Activated CD4-positive, CD25-positive, alpha-beta regulatory T cell treated with anti-CD3 and anti-CD28 coated beads, Interleukin-2, amount 50 U/mL, for 24 hours (primary cell): Measurements from ENCODE around the gene MRPS31.
"Not testable (repeated sequence)": the region's sequence is repeated elsewhere in the genome, so short reads cannot be mapped to it uniquely, and the experiment has no call there.

Experiments used
- ATAC-seq, 2 donors: fragments of 150-1000 bp; cut with Tn5 transposase; one replicate each; pipeline ENCODE4 v1.10.0; 2021; ENCODE audit warnings: mild to moderate bottlenecking in 1 of 2, moderate library complexity in 1 of 2

Gene MRPS31

GRCh38 chr13:40758811-40759210 lies 12.2 kb downstream of the MRPS31 start:
- ATAC-seq, result no peak

GRCh38 chr13:40756042-40756441 lies 14.9 kb downstream of the MRPS31 start:
- ATAC-seq, result no peak

- no peak for ATAC-seq
These were observed 15.8 kb downstream of the MRPS31 start for GRCh38 chr13:40755082-40755700.

- no peak for ATAC-seq
These were observed 21.7 kb downstream of the MRPS31 start for GRCh38 chr13:40749327-40749726.

GRCh38 chr13:40735232-40735548 lies 35.8 kb downstream of the MRPS31 start:
- ATAC-seq, result not testable (repeated sequence)

GRCh38 chr13:40734536-40735231 lies 36.3 kb downstream of the MRPS31 start:
- ATAC-seq, result not testable (repeated sequence)

- ATAC-seq, result no peak
These were observed 38.3 kb downstream of the MRPS31 start for GRCh38 chr13:40732658-40733057.

GRCh38 chr13:40728595-40728994 lies 42.4 kb downstream of the MRPS31 start:
- no peak for ATAC-seq

GRCh38 chr13:40714433-40714832 lies 56.6 kb downstream of the MRPS31 start:
- not testable (repeated sequence) for ATAC-seq

GRCh38 chr13:40706439-40706838 lies 64.6 kb downstream of the MRPS31 start:
- peak in 1 of 2 donors; percentile 41 for ATAC-seq

GRCh38 chr13:40697711-40698110 lies 73.3 kb downstream of the MRPS31 start:
- no peak for ATAC-seq

GRCh38 chr13:40694426-40694825 lies 76.6 kb downstream of the MRPS31 start:
- no peak for ATAC-seq

GRCh38 chr13:40692946-40693345 lies 78.0 kb downstream of the MRPS31 start:
- ATAC-seq, result no peak

- no peak for ATAC-seq
These were observed 82.2 kb downstream of the MRPS31 start for GRCh38 chr13:40688781-40689180.

GRCh38 chr13:40682449-40683240 lies 88.3 kb downstream of the MRPS31 start:
- peak; percentile 63 to 79 for ATAC-seq

GRCh38 chr13:40681341-40682146 lies 89.4 kb downstream of the MRPS31 start:
- ATAC-seq, result no peak

- ATAC-seq, result no peak
These were observed 90.2 kb downstream of the MRPS31 start for GRCh38 chr13:40680659-40681323.

- no peak for ATAC-seq
These were observed 91.5 kb downstream of the MRPS31 start for GRCh38 chr13:40679480-40679985.
